Measurements from ENCODE around the gene TNS3. TPM values are rescaled to one million over a fixed set of nuclear protein-coding genes. Genes with fewer than 3 reads are reported as not detected.

The TNS3 gene
- total and polyA plus RNA-seq, 2 donors (not counting 3 experiments of a cell fraction or from before 2014, with no cell fraction given), result 10.4 to 45.1 TPM

- no peaks in the 10 kb centered on the region for H3K4me1 ChIP-seq (ENCODE audit: control insufficient read depth, extremely low read depth, insufficient read depth, low read length)
- POLR2A ChIA-PET, result no interaction called here
- intact Hi-C loops (cut with micrococcal nuclease) (no loop called here), dilution Hi-C loops (cut with MboI; ENCODE audit: extremely low pct_ligation_motif_present, low sequenced_read_pairs) (no loop called here)
- CTCF ChIA-PET, result interaction anchor here (1.2 to 1.4 kb wide), 2 partner anchors 21 to 140 kb away, joined by 3 to 6 read pairs; no protein-coding TSS in a partner anchor
- H3K9me1 ChIP-seq (replicated peaks; ENCODE audit: control insufficient read depth, extremely low read depth, insufficient read depth, low read length), result no peaks in the 10 kb centered on the region
- FAIRE-seq, result no peak
- H3K9ac ChIP-seq (replicated peaks; ENCODE audit: extremely low read depth, insufficient read depth, low read length), result no peak overlapping the region
- no peak for TF ChIP-seq POLR2A (IDR thresholded peaks at IDR 0.05; ENCODE audit: low read depth, low read length)
- TF ChIP-seq MAX (IDR thresholded peaks at IDR 0.05; ENCODE audit: insufficient read depth, insufficient read length), result no peak
- TF ChIP-seq MYC (IDR thresholded peaks at IDR 0.05; ENCODE audit: low read depth, low read length), result no peak
- no peak for TF ChIP-seq GATA2 (IDR thresholded peaks at IDR 0.05; ENCODE audit: insufficient read depth, insufficient read length, low read depth, low read length)
- TF ChIP-seq POLR2AphosphoS5 (IDR thresholded peaks at IDR 0.05; ENCODE audit: insufficient read depth, low read depth, low read length), result no peak
- TF ChIP-seq FOS (IDR thresholded peaks at IDR 0.05; ENCODE audit: borderline replicate concordance, insufficient read depth, low read length), result no peak
- TF ChIP-seq, protein P1, sequence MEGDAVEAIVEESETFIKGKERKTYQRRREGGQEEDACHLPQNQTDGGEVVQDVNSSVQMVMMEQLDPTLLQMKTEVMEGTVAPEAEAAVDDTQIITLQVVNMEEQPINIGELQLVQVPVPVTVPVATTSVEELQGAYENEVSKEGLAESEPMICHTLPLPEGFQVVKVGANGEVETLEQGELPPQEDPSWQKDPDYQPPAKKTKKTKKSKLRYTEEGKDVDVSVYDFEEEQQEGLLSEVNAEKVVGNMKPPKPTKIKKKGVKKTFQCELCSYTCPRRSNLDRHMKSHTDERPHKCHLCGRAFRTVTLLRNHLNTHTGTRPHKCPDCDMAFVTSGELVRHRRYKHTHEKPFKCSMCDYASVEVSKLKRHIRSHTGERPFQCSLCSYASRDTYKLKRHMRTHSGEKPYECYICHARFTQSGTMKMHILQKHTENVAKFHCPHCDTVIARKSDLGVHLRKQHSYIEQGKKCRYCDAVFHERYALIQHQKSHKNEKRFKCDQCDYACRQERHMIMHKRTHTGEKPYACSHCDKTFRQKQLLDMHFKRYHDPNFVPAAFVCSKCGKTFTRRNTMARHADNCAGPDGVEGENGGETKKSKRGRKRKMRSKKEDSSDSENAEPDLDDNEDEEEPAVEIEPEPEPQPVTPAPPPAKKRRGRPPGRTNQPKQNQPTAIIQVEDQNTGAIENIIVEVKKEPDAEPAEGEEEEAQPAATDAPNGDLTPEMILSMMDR (IDR thresholded peaks at IDR 0.05; ENCODE audit: extremely low read depth in 1 of 2, insufficient read depth in 1 of 2, low read depth in 1 of 2, low read length in 2 of 2), result no peak
- no peaks in the 10 kb centered on the region for H3K27me3 ChIP-seq (ENCODE audit: control insufficient read depth in 2 of 2, insufficient read depth in 2 of 2, low read length in 2 of 2)
- peak; percentile 51 for DNase-seq (ENCODE audit: low read depth, low spot score)
- H4K20me1 ChIP-seq (replicated peaks; ENCODE audit: control insufficient read depth, extremely low read depth, insufficient read depth, low read length), result no peaks in the 10 kb centered on the region
- no peak overlapping the region for H3K4me3 ChIP-seq (replicated peaks in 1 of 3; ENCODE audit: insufficient read depth in 1 of 3, low read depth in 1 of 3, low read length in 3 of 3)
- H2AFZ ChIP-seq (ENCODE audit: low read depth, low read length), result no peak overlapping the region
- no peaks in the 10 kb centered on the region for H3K36me3 ChIP-seq (ENCODE audit: control insufficient read depth in 2 of 2, extremely low read depth in 1 of 2, insufficient read depth in 2 of 2, low read length in 2 of 2)
- no peak overlapping the region for H3K4me2 ChIP-seq (ENCODE audit: insufficient read depth, low read length)
- no peak overlapping the region for H3K27ac ChIP-seq (ENCODE audit: insufficient read depth, low read depth, low read length)
- BruUV-seq (replicated peaks), result no TSS peak
- H3K9me3 ChIP-seq (replicated peaks; ENCODE audit: control insufficient read depth, insufficient read depth, low read length), result no peaks in the 10 kb centered on the region
- H3K79me2 ChIP-seq (ENCODE audit: control insufficient read depth, insufficient read depth, low read length), result no peaks in the 10 kb centered on the region
Observed at GRCh38 chr7:47405921-47406800, 175.8 kb downstream of the TNS3 start.

Data from endothelial cell of umbilical vein (primary cell).